WTC11 (cell line): Measurements from ENCODE around the gene SPOUT1.

Experiments used
- ATF2 ChIP-seq: sonication (generic); formaldehyde crosslinking; IDR thresholded peaks from 2 replicates; pipeline ENCODE4 v1.8.1; 2022; ENCODE audit warnings: low read depth, missing genetic modification reagents, borderline replicate concordance
- CREM ChIP-seq: sonication (generic); formaldehyde crosslinking; IDR thresholded peaks from 2 replicates; pipeline ENCODE4 v1.8.1; 2022; ENCODE audit warnings: mild to moderate bottlenecking, missing genetic modification reagents, moderate library complexity
- CTCF ChIP-seq: fragments of 200-600 bp; IDR thresholded peaks from 2 replicates; pipeline ENCODE4 v1.8.0; 2022; ENCODE audit warnings: antibody characterized with exemption
- ESRRA ChIP-seq: sonication (generic); formaldehyde crosslinking; IDR thresholded peaks from 2 replicates; pipeline ENCODE4 v1.8.1; 2022; ENCODE audit warnings: mild to moderate bottlenecking, missing genetic modification reagents, borderline replicate concordance
- GABPB1 ChIP-seq: sonication (generic); formaldehyde crosslinking; IDR thresholded peaks from 2 replicates; pipeline ENCODE4 v1.8.1; 2023; ENCODE audit warnings: mild to moderate bottlenecking, missing genetic modification reagents
- HMGXB4 ChIP-seq: sonication (generic); formaldehyde crosslinking; IDR thresholded peaks from 2 replicates; pipeline ENCODE4 v1.8.1; 2023; ENCODE audit warnings: mild to moderate bottlenecking, moderate library complexity, missing genetic modification reagents
- MAX ChIP-seq: sonication (generic); formaldehyde crosslinking; IDR thresholded peaks from 2 replicates; pipeline ENCODE4 v1.8.0; 2022; ENCODE audit warnings: mild to moderate bottlenecking, missing genetic modification reagents
- RORB ChIP-seq: fragments of 250-450 bp; sonication (Bioruptor Pico); IDR thresholded peaks from 2 replicates; pipeline ENCODE4 v1.9.0; 2021; ENCODE audit warnings: mild to moderate bottlenecking
- ZNF263 ChIP-seq: sonication (generic); formaldehyde crosslinking; IDR thresholded peaks from 2 replicates; pipeline ENCODE4 v1.8.1; 2022; ENCODE audit warnings: low read depth, mild to moderate bottlenecking, moderate library complexity, missing genetic modification reagents

DNA sequence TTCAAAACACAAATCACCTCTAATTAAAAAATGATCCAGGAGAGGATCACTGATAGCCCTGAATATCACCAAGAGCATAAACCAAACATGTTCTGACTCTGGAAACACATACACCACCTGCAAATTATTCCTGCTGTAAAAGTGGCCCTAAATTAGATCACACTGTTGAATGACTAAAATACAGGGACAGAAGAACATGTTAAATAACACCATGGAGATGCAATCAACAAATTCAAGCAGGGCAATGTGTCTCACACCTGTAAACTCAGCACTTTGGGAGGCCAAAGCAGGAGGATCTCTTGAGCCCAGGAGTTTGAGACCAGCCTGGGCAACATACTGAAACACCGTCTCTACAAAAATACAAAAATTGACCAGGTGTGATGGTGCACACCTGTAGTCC is 18.2 kb upstream of the SPOUT1 start:
- TF ChIP-seq GABPB1 (CRISPR knock-in tag) (no peak), CTCF (no peak), MAX (CRISPR knock-in tag) (no peak), RORB (CRISPR knock-in tag) (no peak), ESRRA (no peak), ATF2 (CRISPR knock-in tag) (no peak), CREM (no peak), ZNF263 (CRISPR knock-in tag) (no peak), HMGXB4 (CRISPR knock-in tag) (no peak)
